ENCODE data around the gene CT45A7.
"Not testable (repeated sequence)": the region's sequence is repeated elsewhere in the genome, so short reads cannot be mapped to it uniquely, and the experiment has no call there.

CT45A7 gene, protein sequence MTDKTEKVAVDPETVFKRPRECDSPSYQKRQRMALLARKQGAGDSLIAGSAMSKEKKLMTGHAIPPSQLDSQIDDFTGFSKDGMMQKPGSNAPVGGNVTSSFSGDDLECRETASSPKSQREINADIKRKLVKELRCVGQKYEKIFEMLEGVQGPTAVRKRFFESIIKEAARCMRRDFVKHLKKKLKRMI

DNA sequence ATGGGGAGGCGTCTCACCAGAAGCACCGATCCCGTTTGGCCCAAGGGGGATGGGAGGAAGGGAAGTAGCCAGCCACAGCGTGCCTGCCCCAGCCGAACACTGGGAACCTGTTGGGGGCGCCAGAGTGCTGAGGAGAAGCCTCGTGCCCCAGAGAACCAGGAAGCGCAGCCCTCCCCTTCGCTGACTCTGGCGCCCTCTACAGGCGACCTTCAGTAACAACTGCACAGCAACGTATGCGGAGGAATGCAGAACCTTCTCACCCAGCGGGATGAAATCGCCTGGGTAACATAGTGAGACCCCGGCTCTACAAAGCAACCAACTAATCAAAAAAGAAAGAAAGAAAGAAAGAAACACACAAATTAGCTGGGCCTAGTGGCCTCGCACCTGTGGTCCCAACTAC lies at the start of gene CT45A7:
Gene CT45A7, minus strand, starts transcription at position 101 of the 400 bp plus-strand sequence. CDS start 3,747 bp downstream, outside the sequence.
- DNase-seq, result not testable (repeated sequence)

DNA sequence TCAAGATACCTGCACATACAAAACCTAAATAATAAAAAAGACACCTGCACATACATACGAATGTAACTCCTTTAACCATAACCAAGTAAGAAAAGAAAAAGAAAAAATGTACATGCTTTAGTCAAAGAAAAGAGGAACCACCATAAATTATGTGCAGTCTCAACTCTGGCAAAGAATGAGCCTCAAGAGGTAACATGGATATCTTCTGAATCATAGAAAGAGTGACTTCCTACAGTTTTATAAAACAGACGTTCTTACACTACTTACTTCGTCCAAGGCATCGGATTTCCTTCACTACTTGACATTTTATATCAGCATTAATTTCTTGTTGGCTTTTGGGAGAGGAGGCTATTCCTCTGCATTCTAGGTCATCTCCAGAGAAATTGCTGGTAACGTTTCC lies 45.7 kb upstream of the CT45A7 start:
- not testable (repeated sequence) for DNase-seq

DNA sequence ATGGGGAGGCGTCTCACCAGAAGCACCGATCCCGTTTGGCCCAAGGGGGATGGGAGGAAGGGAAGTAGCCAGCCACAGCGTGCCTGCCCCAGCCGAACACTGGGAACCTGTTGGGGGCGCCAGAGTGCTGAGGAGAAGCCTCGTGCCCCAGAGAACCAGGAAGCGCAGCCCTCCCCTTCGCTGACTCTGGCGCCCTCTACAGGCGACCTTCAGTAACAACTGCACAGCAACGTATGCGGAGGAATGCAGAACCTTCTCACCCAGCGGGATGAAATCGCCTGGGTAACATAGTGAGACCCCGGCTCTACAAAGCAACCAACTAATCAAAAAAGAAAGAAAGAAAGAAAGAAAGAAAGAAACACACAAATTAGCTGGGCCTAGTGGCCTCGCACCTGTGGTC lies 34.6 kb upstream of the CT45A7 start, which contains the start of gene CT45A9:
Gene CT45A9, minus strand, starts transcription at position 101 of the 400 bp plus-strand sequence. CDS start 3,751 bp downstream, outside the sequence.
- DNase-seq, result not testable (repeated sequence)

DNA sequence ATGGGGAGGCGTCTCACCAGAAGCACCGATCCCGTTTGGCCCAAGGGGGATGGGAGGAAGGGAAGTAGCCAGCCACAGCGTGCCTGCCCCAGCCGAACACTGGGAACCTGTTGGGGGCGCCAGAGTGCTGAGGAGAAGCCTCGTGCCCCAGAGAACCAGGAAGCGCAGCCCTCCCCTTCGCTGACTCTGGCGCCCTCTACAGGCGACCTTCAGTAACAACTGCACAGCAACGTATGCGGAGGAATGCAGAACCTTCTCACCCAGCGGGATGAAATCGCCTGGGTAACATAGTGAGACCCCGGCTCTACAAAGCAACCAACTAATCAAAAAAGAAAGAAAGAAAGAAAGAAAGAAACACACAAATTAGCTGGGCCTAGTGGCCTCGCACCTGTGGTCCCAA lies 17.4 kb upstream of the CT45A7 start, which contains the start of gene CT45A8:
Gene CT45A8, minus strand, starts transcription at position 101 of the 400 bp plus-strand sequence. CDS start 3,755 bp downstream, outside the sequence.
- not testable (repeated sequence) for DNase-seq

DNA sequence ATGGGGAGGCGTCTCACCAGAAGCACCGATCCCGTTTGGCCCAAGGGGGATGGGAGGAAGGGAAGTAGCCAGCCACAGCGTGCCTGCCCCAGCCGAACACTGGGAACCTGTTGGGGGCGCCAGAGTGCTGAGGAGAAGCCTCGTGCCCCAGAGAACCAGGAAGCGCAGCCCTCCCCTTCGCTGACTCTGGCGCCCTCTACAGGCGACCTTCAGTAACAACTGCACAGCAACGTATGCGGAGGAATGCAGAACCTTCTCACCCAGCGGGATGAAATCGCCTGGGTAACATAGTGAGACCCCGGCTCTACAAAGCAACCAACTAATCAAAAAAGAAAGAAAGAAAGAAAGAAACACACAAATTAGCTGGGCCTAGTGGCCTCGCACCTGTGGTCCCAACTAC lies 17.2 kb downstream of the CT45A7 start, which contains the start of gene CT45A2:
Gene CT45A2, minus strand, starts transcription at position 101 of the 400 bp plus-strand sequence. CDS start 3,747 bp downstream, outside the sequence.
- DNase-seq, result not testable (repeated sequence)

DNA sequence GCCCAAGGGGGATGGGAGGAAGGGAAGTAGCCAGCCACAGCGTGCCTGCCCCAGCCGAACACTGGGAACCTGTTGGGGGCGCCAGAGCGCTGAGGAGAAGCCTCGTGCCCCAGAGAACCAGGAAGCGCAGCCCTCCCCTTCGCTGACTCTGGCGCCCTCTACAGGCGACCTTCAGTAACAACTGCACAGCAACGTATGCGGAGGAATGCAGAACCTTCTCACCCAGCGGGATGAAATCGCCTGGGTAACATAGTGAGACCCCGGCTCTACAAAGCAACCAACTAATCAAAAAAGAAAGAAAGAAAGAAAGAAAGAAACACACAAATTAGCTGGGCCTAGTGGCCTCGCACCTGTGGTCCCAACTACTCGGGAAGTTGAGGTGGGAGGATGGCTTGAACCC lies 34.4 kb downstream of the CT45A7 start, which contains the start of gene CT45A6:
Gene CT45A6, minus strand, starts transcription at position 101 of the 400 bp plus-strand sequence. CDS start 3,794 bp downstream, outside the sequence.
- not testable (repeated sequence) for DNase-seq

DNA sequence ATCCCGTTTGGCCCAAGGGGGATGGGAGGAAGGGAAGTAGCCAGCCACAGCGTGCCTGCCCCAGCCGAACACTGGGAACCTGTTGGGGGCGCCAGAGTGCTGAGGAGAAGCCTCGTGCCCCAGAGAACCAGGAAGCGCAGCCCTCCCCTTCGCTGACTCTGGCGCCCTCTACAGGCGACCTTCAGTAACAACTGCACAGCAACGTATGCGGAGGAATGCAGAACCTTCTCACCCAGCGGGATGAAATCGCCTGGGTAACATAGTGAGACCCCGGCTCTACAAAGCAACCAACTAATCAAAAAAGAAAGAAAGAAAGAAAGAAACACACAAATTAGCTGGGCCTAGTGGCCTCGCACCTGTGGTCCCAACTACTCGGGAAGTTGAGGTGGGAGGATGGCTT lies 51.7 kb downstream of the CT45A7 start, which contains the start of gene CT45A5:
Gene CT45A5, minus strand, starts transcription at position 101 of the 400 bp plus-strand sequence. CDS start 3,774 bp downstream, outside the sequence.
- not testable (repeated sequence) for DNase-seq

Measured in NCI-H2081 treated with DMSO at 0.1 percent for 48 hours (cell line).